ENCODE measurements around the gene MAP1B. TPM values are rescaled to one million over a fixed set of nuclear protein-coding genes. Genes with fewer than 3 reads are reported as not detected.

The MAP1B gene
- total and polyA plus RNA-seq, 9 of the 15 experiments (the other 6 are each of a cell fraction or from before 2014, with no cell fraction given): 5.2 to 66.1 (median 17.3) TPM

- TF ChIP-seq MXD1 (CRISPR knock-in tag; IDR thresholded peaks at IDR 0.05; ENCODE audit: borderline replicate concordance, poor library complexity, severe bottlenecking) (no peak), TAF15 (IDR thresholded peaks at IDR 0.05; ENCODE audit: low read depth, low read length) (no peak), CBX8 (IDR thresholded peaks at IDR 0.05; ENCODE audit: borderline replicate concordance, extremely low read depth, low read depth, low read length, poor library complexity, severe bottlenecking) (no peak), PRDM10 (IDR thresholded peaks at IDR 0.05; ENCODE audit: partially characterized antibody) (no peak), KLF10 (CRISPR knock-in tag; IDR thresholded peaks at IDR 0.05) (no peak), SMAD3 (CRISPR knock-in tag; conservative IDR thresholded peaks at IDR 0.05) (no peak), SMARCA5 (IDR thresholded peaks at IDR 0.05) (0 out of 2 replicates have a peak, but pooled peaks have one; percentile 16), NFIX (CRISPR knock-in tag; IDR thresholded peaks at IDR 0.05; ENCODE audit: low read depth) (no peak), KDM1A (IDR thresholded peaks at IDR 0.05) (no peak), ZFP1 (CRISPR knock-in tag; IDR thresholded peaks at IDR 0.05) (no peak), EGR1 (conservative IDR thresholded peaks at IDR 0.05) (peak; percentile 57), HDAC2 (IDR thresholded peaks at IDR 0.05) (peak; percentile 21; the same call in 1 of the 2 replicates), HES1 (IDR thresholded peaks at IDR 0.05; ENCODE audit: low read depth) (no peak), PURB (CRISPR knock-in tag; IDR thresholded peaks at IDR 0.05; ENCODE audit: low read depth) (no peak), TAF7 (tag; IDR thresholded peaks at IDR 0.05) (peak; percentile 51; the same call in 1 of the 2 replicates)
These were observed at the start of gene MAP1B (continued) for GRCh38 chr5:72107131-72107900.

All from K562 (cell line).